ENCODE results near the gene RAB24. TPM values are rescaled to one million over a fixed set of nuclear protein-coding genes. Genes with fewer than 3 reads are reported as not detected.

Gene RAB24
- total RNA-seq, 4 donors from 2014 or later = 8.2 to 62.0 (median 19.3) TPM

- no peak overlapping the region for H3K27ac ChIP-seq
- intact Hi-C loops (cut with DNase I; ENCODE audit: low total_unique reads) = no loop called here
- H3K27me3 ChIP-seq = no peaks in the 10 kb centered on the region
- H3K36me3 ChIP-seq = no peaks in the 10 kb centered on the region
- peaks cover 6 to 9% of the 10 kb centered on the region in 2 donors for H3K4me1 ChIP-seq
- TF ChIP-seq CTCF (IDR thresholded peaks at IDR 0.05) (no peak), POLR2A (IDR thresholded peaks at IDR 0.05) (no peak)
- H3K4me3 ChIP-seq = no peak overlapping the region
- no peaks in the 10 kb centered on the region for H3K9me3 ChIP-seq
- no peak for DNase-seq
Measured at GRCh38 chr5:177349762-177350161, 46.2 kb upstream of the RAB24 start.

GRCh38 chr5:177349362-177349647, 45.8 kb upstream of the RAB24 start:
- Histone ChIP-seq H3K4me1 (peaks cover 6 to 9% of the 10 kb centered on the region in 2 donors), H3K36me3 (no peaks in the 10 kb centered on the region), H3K27ac (no peak overlapping the region), H3K4me3 (no peak overlapping the region), H3K9me3 (no peaks in the 10 kb centered on the region), H3K27me3 (no peaks in the 10 kb centered on the region)
- intact Hi-C loops (cut with DNase I; ENCODE audit: low total_unique reads) = no loop called here
- TF ChIP-seq POLR2A (IDR thresholded peaks at IDR 0.05) (no peak), CTCF (IDR thresholded peaks at IDR 0.05) (no peak)
- no peak for DNase-seq

GRCh38 chr5:177347699-177348098, 44.2 kb upstream of the RAB24 start:
- intact Hi-C loops (cut with DNase I; ENCODE audit: low total_unique reads) = no loop called here
- no peaks in the 10 kb centered on the region for H3K36me3 ChIP-seq
- H3K9me3 ChIP-seq = no peaks in the 10 kb centered on the region
- TF ChIP-seq POLR2A (IDR thresholded peaks at IDR 0.05) (no peak), CTCF (IDR thresholded peaks at IDR 0.05) (no peak)
- DNase-seq = no peak
- no peak overlapping the region for H3K4me3 ChIP-seq
- H3K27me3 ChIP-seq = no peaks in the 10 kb centered on the region
- no peak overlapping the region for H3K27ac ChIP-seq
- peaks cover 6 to 9% of the 10 kb centered on the region in 2 donors for H3K4me1 ChIP-seq

- DNase-seq = no peak
- intact Hi-C loops (cut with DNase I; ENCODE audit: low total_unique reads) = no loop called here
- H3K27me3 ChIP-seq = no peaks in the 10 kb centered on the region
- no peak for TF ChIP-seq CTCF (IDR thresholded peaks at IDR 0.05)
- H3K4me3 ChIP-seq = no peak overlapping the region
- no peaks in the 10 kb centered on the region for H3K9me3 ChIP-seq
- no peak overlapping the region for H3K27ac ChIP-seq
- H3K36me3 ChIP-seq = no peaks in the 10 kb centered on the region
- peaks cover under 1 to 9% of the 10 kb centered on the region in 2 donors for H3K4me1 ChIP-seq
Measured at GRCh38 chr5:177346820-177347219, 43.3 kb upstream of the RAB24 start.

GRCh38 chr5:177344891-177345290, 41.4 kb upstream of the RAB24 start:
- DNase-seq = no peak
- intact Hi-C loops (cut with DNase I; ENCODE audit: low total_unique reads) = no loop called here
- TF ChIP-seq CTCF (IDR thresholded peaks at IDR 0.05) = no peak
- TF ChIP-seq POLR2A (IDR thresholded peaks at IDR 0.05) = no peak

More at GRCh38 chr5:177344891-177345290, 41.4 kb upstream of the RAB24 start:
- Histone ChIP-seq H3K4me1 (no peaks in the 10 kb centered on the region), H3K36me3 (no peaks in the 10 kb centered on the region), H3K27me3 (no peaks in the 10 kb centered on the region), H3K9me3 (no peaks in the 10 kb centered on the region), H3K27ac (no peak overlapping the region), H3K4me3 (no peak overlapping the region)
